AG04450 (cell line): Measurements from ENCODE around the gene ARHGAP22. TPM values are rescaled to one million over a fixed set of nuclear protein-coding genes. Genes with fewer than 3 reads are reported as not detected.
A peak's percentile ranks its signal among the peaks of the same experiment; 100 is the strongest.

Experiments
- CTCF ChIA-PET: fragments of 300-600, 350-600 bp; formaldehyde crosslinking; extraction: SDS; loops from one replicate; lab custom pipeline; 2022; ENCODE audit warnings: antibody characterized with exemption, inconsistent platforms; lab: Charles Lee
- POLR2A ChIA-PET: fragments of 350-600 bp; formaldehyde crosslinking; extraction: SDS; loops from one replicate; lab custom pipeline; 2021; ENCODE audit warnings: antibody characterized with exemption, inconsistent platforms; lab: Yijun Ruan, JAX
- DNase-seq: peaks from one replicate; pipeline ENCODE4 v3.0.0-alpha.2; 2011; ENCODE audit warnings: low read depth, low spot score
- H3K27ac ChIP-seq: one replicate; pipeline ENCODE4 v1.5.1; 2012; ENCODE audit warnings: low read depth, low read length, control low read depth
- H3K27me3 ChIP-seq: one replicate; pipeline ENCODE4 v1.6.0; 2012; ENCODE audit warnings: low read length; ENCODE audit not compliant: control insufficient read depth, insufficient read depth
- H3K4me3 ChIP-seq: 2 replicates; pipeline ENCODE4 v1.5.1; 2011; ENCODE audit warnings: mild to moderate bottlenecking, low read depth, low read length, control low read depth
- H3K9me3 ChIP-seq: 2 replicates; pipeline ENCODE4 v1.5.1; 2012; ENCODE audit warnings: low read length; ENCODE audit not compliant: control insufficient read depth, insufficient read depth
- polyA plus RNA-seq: library from polyadenylated mRNA; depleted of rRNA; stranded (reverse); fragments of >200 nt; gene quantifications from 2 replicates; pipeline ENCODE4 v1.2.3, GENCODE V29; 2011
- TF ChIP-seq, protein P1 (sequence below): IDR thresholded peaks from 2 replicates; pipeline ENCODE4 v1.5.1; 2011; ENCODE audit warnings: low read depth, low read length, control low read depth, inconsistent platforms

Gene ARHGAP22
- polyA plus RNA-seq, 1 experiment = 8.2 TPM

DNA sequence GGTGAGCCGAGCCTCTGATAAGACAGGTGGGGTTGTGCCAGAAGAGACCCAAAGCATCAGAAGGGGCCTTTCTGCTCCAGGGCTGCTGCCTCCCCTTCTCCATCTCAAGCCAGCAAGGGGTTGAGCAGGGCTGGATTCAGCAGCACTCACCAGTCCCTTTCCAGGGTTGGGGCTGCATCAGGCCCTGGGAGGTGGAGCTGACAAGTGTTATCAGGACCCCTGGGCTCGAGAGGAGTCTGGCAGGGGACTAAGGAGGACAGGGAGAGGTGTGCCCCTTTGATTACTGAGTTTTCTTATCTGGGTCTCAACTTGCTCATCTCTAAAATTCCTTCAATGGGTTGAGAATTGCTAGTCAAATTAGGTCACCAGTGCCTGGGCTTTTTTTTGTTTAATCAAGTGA, 17.8 kb downstream of the ARHGAP22 start:
- DNase-seq = no peak
- TF ChIP-seq, protein P1, sequence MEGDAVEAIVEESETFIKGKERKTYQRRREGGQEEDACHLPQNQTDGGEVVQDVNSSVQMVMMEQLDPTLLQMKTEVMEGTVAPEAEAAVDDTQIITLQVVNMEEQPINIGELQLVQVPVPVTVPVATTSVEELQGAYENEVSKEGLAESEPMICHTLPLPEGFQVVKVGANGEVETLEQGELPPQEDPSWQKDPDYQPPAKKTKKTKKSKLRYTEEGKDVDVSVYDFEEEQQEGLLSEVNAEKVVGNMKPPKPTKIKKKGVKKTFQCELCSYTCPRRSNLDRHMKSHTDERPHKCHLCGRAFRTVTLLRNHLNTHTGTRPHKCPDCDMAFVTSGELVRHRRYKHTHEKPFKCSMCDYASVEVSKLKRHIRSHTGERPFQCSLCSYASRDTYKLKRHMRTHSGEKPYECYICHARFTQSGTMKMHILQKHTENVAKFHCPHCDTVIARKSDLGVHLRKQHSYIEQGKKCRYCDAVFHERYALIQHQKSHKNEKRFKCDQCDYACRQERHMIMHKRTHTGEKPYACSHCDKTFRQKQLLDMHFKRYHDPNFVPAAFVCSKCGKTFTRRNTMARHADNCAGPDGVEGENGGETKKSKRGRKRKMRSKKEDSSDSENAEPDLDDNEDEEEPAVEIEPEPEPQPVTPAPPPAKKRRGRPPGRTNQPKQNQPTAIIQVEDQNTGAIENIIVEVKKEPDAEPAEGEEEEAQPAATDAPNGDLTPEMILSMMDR = no peak
- peaks cover 15% of the 10 kb centered on the region for H3K9me3 ChIP-seq
- H3K27me3 ChIP-seq = no peaks in the 10 kb centered on the region
- POLR2A ChIA-PET = interaction anchor here (0.7 kb wide), 1 partner anchor 20 kb away, joined by 3 read pairs; no protein-coding TSS in a partner anchor
- no peak overlapping the region for H3K27ac ChIP-seq
- CTCF ChIA-PET = interaction anchor here (1.2 to 6.5 kb wide), 4 partner anchors 21 to 71 kb away, joined by 3 to 53 read pairs (median 8); no protein-coding TSS in a partner anchor
- H3K4me3 ChIP-seq = no peak overlapping the region

DNA sequence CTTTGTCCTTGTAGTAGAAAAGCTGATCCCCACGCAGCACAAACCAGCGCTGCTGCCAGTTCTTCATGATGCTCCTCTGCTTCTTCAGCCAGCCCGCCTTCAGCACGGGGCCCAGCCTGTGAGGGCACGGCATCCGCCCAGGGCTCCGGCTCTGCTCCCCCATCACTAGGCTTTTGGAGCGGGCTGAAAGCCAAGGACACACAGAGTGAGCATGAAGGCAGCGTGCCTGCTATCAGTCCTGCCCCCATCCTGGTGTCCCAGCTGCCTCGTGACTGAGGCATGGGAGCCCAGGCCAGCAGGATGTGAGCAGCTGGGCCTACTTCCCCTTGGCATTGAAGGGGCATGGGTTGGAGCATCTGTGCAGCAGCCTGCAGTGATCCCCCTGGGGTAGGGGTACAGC, 21.9 kb downstream of the ARHGAP22 start:
- Histone ChIP-seq H3K27me3 (no peaks in the 10 kb centered on the region), H3K27ac (no peak overlapping the region), H3K9me3 (peaks cover 15% of the 10 kb centered on the region), H3K4me3 (no peak overlapping the region)
- TF ChIP-seq, protein P1 = no peak
- DNase-seq = no peak
- ChIA-PET CTCF (no interaction called here), POLR2A (no interaction called here)

DNA sequence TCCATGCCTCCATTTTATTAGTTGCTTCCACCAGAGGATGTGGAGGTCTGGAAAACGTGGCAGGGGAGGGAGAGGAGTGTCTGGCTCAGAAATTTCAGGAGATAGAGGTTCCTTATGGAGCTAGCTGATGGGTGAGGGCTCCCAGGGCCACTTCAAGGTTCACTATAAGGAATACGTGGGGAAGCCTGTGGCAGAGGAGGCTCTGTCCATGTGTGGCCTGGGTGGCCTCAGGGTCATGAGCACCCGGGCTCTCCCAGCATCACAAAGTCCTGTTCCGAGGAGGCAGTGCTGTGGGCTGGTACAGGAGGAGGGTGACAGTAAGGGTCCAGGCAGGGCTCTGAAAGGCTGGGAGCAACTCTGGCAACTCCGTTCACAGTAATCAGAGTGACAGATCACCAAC, 24.6 kb downstream of the ARHGAP22 start:
- ChIA-PET POLR2A (interaction anchor here (2.4 kb wide), 1 partner anchor 8 kb away, joined by 14 read pairs; no protein-coding TSS in a partner anchor), CTCF (interaction anchor here (1.0 to 3.5 kb wide), 4 partner anchors 28 to 78 kb away, joined by 4 to 22 read pairs (median 6); no protein-coding TSS in a partner anchor)
- Histone ChIP-seq H3K4me3 (no peak overlapping the region), H3K9me3 (peaks cover 8% of the 10 kb centered on the region), H3K27me3 (no peaks in the 10 kb centered on the region), H3K27ac (peak overlapping the region; percentile 39)
- no peak for DNase-seq
- TF ChIP-seq, protein P1 = no peak

DNA sequence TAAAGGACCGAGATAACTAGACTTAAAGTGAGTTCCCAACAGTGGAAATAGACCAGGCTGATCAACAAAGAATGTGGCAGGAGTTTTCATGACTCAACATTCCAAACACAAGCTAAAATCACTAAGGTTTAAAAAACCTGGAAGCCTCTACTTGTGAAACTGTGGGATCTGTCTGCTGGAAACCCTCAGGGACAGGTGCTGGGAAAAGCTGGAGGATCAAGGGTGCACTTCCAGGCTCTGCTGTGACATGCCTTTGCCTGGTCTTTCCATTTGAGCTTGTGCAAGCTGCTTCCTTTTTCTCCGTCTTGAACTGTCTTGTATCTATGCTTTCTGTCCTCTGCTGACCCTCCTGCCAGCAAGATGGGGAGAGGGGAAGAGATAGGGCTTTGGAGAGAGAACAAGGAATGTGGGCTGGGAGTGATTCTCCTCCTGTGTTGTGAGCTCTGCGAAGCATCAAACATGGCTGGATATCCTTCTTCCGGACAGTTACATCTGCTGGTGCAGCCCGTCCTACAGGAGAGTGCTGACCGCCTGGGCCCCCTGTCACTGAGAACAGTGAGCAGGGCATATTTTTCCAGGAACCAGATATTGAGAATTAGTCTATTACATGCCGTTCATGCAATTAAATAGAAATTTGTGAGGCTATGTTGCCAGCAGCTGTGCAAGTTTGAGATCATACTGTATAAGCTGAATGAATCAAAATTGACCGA, 25.5 kb downstream of the ARHGAP22 start:
- peak overlapping the region; percentile 33 for H3K27ac ChIP-seq
- no peak overlapping the region for H3K4me3 ChIP-seq
- peak; percentile 18 for DNase-seq
- no peaks in the 10 kb centered on the region for H3K9me3 ChIP-seq
- CTCF ChIA-PET = interaction anchor here (0.6 to 3.5 kb wide), 5 partner anchors 29 to 79 kb away, joined by 3 to 22 read pairs (median 4); no protein-coding TSS in a partner anchor
- TF ChIP-seq, protein P1 = no peak
- H3K27me3 ChIP-seq = no peaks in the 10 kb centered on the region
- POLR2A ChIA-PET = interaction anchor here (1.0 to 2.4 kb wide), 2 partner anchors 9 to 16 kb away, joined by 4 to 14 read pairs; no protein-coding TSS in a partner anchor

DNA sequence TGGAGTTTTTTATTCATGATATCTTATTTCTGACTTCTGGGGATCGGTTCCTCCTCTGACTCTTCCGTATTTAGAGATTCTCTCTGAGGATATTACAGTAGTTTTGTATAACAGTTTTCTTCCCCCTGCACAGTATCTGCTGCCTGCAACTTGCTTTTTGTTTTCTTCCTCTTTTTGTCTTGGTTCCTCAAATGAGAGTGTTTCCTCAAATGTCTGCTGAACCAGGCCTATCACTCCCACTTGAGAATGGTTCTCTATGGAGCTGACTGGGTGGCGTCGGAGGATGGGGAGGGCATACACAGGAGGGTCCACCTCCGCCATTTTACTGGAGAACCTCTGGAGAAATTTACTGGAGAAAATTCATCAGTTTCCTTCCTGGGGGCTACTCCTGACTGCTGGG, 27.7 kb downstream of the ARHGAP22 start:
- DNase-seq = no peak
- Histone ChIP-seq H3K4me3 (no peak overlapping the region), H3K27me3 (no peaks in the 10 kb centered on the region), H3K9me3 (no peaks in the 10 kb centered on the region), H3K27ac (no peak overlapping the region)
- TF ChIP-seq, protein P1 = no peak
- ChIA-PET POLR2A (no interaction called here), CTCF (interaction anchor here (3.5 kb wide), 1 partner anchor 79 kb away, joined by 22 read pairs; no protein-coding TSS in a partner anchor)
